B cell (primary cell): Measurements from ENCODE around the gene NEK6.

Source experiments
- CTCF ChIP-seq: fragments of 200-600 bp; IDR thresholded peaks from one replicate; pipeline ENCODE4 v1.8.0; 2022; ENCODE audit warnings: antibody characterized with exemption, mild to moderate bottlenecking
- EZH2 ChIP-seq: IDR thresholded peaks from 2 replicates; pipeline ENCODE4 v1.6.1; 2012; ENCODE audit warnings: borderline replicate concordance, low read depth, mild to moderate bottlenecking, moderate library complexity, low read length; ENCODE audit not compliant: insufficient read depth, poor library complexity, severe bottlenecking

- TF ChIP-seq CTCF: no peak
- TF ChIP-seq EZH2: no peak
Measured at GRCh38 chr9:124365036-124365435, 107.3 kb downstream of the NEK6 start.
